Neural crest cell (in vitro differentiated cells): Measurements from ENCODE around the gene PXDN. TPM values are rescaled to one million over a fixed set of nuclear protein-coding genes. Genes with fewer than 3 reads are reported as not detected.

Source experiments
- DNase-seq: peaks from one replicate; pipeline ENCODE4 v3.0.0; 2021; ENCODE audit warnings: low read depth, mixed read lengths, low spot score
- H3K27ac Mint-ChIP-seq: one replicate; pipeline ENCODE4 v1.8.0; 2021; ENCODE audit warnings: mild to moderate bottlenecking, mixed read lengths; ENCODE audit not compliant: unreplicated experiment
- H3K27me3 Mint-ChIP-seq: 2 replicates; pipeline ENCODE4 v1.8.0; 2021; ENCODE audit warnings: low read depth, mild to moderate bottlenecking, mixed read lengths
- H3K36me3 Mint-ChIP-seq: 2 replicates; pipeline ENCODE4 v1.8.0; 2021; ENCODE audit warnings: low read depth, mild to moderate bottlenecking, mixed read lengths
- H3K4me1 Mint-ChIP-seq: 2 replicates; pipeline ENCODE4 v1.8.0; 2021; ENCODE audit warnings: mixed read lengths
- H3K4me3 Mint-ChIP-seq: one replicate; pipeline ENCODE4 v1.8.0; 2021; ENCODE audit warnings: mild to moderate bottlenecking, mixed read lengths
- H3K9me3 Mint-ChIP-seq: 2 replicates; pipeline ENCODE4 v1.8.0; 2021; ENCODE audit warnings: mixed read lengths
- total RNA-seq: library from RNA; stranded (reverse); gene quantifications from 2 replicates; pipeline ENCODE4 v1.2.1, GENCODE V29; 2021
- TF ChIP-seq, protein P1 (sequence below): fragments of 200-600 bp; sonication (generic); conservative IDR thresholded peaks from 2 replicates; pipeline ENCODE4 v1.5.0; 2021; ENCODE audit warnings: antibody characterized with exemption, mild to moderate bottlenecking

The PXDN gene
- total RNA-seq, 1 donor from 2014 or later, result 218 TPM

DNA sequence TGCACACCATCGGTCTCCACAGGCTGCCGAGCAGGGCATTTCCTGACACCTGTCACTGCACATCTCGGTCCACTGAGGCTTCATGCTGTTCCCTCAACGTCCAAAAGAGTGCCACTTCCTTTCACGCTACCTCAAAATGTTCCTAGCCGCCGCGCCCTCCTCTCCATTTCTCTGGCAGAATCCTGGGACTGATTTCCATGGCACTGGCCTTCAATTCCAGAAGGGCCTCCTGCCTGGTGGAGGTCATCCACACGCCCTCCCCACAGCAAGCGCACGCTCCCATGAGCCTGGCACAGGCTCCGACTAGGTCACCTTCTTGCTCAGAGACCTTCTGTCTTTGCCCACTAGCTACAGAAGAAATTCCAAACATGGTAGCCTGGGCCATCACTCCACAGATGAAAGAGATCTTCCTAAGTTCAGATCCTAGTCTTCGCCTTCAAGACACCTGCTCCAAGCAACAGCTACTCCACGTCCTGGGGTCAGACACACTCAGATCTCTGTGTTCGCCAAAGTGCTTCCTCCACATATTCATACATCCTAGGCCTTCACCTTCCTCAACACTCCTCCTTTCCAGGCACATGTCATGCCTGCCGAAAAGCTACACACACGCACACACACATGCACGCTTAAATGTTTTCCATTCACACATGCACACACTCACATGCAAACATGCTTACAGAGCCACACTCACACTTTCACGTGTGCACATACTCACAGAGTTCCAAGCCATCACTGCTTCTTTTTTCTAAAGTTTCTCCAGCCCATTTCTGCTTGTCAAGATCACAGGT is 94.0 kb downstream of the PXDN start:
- Mint-ChIP-seq H3K27ac (peak overlapping the region; percentile 0), H3K4me3 (no peak overlapping the region), H3K36me3 (peaks cover 28% of the 10 kb centered on the region), H3K4me1 (no peaks in the 10 kb centered on the region), H3K9me3 (no peaks in the 10 kb centered on the region), H3K27me3 (no peaks in the 10 kb centered on the region)
- no peak for DNase-seq
- TF ChIP-seq, protein P1, sequence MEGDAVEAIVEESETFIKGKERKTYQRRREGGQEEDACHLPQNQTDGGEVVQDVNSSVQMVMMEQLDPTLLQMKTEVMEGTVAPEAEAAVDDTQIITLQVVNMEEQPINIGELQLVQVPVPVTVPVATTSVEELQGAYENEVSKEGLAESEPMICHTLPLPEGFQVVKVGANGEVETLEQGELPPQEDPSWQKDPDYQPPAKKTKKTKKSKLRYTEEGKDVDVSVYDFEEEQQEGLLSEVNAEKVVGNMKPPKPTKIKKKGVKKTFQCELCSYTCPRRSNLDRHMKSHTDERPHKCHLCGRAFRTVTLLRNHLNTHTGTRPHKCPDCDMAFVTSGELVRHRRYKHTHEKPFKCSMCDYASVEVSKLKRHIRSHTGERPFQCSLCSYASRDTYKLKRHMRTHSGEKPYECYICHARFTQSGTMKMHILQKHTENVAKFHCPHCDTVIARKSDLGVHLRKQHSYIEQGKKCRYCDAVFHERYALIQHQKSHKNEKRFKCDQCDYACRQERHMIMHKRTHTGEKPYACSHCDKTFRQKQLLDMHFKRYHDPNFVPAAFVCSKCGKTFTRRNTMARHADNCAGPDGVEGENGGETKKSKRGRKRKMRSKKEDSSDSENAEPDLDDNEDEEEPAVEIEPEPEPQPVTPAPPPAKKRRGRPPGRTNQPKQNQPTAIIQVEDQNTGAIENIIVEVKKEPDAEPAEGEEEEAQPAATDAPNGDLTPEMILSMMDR, result no peak

DNA sequence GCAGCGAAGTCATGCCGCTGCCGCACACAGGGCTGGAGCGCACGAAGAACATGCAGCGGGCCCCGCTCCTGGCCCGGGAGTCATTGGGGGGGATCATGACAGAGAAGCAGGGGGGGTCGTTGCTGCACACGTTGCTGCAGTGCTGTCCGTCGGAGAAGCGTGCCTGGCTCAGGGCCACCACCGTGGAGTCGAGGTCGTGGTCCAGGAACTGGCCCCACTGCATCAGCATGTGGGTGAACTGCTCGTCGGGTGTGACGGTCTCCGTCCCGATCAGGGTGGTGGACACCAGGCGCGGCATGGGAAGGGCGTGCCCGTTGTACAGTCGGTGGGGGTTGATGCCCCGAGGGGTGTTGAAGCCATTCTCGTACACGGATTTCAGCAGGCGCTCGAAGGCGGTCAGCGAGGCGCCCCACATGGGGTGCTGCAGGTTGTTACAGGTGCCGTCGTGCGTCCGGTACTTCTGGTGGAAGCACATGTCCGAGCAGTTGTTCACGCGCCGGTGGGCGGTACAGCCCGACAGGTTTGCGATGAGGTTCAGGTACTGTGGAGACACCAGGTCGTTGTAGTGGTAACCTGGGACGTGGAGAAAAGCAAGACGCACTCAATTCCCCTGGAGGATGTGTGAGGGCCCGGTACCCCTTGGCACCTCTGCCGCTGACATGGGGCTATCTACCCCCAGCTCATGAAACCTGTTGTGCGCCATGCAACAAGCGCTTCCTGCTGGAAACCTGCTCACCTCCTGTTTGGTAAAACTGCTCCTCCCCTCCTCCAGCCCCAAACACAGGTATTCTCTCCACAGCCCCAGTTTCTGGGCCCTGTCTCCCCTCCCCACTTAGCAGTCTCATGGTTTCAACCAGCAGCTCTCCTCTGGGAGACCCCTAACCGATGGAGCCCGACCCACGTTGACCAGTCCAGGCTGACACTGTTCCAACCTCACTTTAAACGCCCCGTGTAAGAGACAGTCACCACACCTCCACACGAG is 94.9 kb downstream of the PXDN start:
- no peak overlapping the region for H3K27ac Mint-ChIP-seq

DNA sequence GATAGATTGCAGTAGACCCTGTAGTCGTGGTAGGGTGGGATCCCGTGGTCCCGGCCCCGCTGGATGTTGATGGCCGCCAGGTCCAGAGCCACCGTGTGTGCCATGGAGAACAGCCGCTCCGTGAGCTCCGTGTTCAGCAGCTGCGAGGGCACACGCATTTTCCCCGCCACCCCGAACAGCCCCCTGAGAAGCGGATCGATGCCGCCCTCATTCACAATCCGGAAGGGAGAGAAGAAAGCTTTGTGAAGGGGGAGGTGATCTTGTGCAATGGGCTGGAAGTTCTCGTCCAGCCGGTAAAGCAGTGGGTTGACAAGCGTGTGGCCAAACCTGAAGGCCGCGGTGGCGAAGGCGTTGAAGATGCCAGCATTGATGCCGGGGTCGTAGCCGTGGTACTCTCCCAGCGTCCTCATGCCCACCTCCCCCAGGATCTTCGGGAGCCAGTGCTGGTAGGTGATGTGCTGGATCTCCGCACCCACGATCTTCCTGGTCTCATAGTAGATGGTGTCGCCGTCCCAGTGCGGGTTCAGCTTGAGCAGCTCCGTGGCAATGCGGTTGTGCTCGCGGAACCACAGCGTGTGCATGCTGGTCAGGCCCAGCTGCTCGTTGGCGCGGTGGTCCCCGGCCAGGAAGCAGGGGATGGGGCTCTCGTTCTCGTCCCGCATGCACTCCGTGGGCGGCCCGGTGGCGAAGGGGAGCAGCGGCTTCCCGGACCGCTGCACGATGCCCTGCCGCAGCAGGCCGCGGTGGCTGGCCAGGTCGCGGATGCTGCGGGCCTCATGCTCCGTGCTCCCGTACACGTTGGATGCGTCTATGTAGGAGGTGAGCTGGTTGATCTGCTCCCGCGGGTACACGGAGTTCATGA is 95.8 kb downstream of the PXDN start:
- peak overlapping the region; percentile 89 for H3K27ac Mint-ChIP-seq
- H3K4me3 Mint-ChIP-seq, result no peak overlapping the region
- no peaks in the 10 kb centered on the region for H3K9me3 Mint-ChIP-seq
- H3K27me3 Mint-ChIP-seq, result no peaks in the 10 kb centered on the region
- TF ChIP-seq, protein P1, result no peak
- no peak for DNase-seq
- no peaks in the 10 kb centered on the region for H3K4me1 Mint-ChIP-seq
- H3K36me3 Mint-ChIP-seq, result peaks cover 30% of the 10 kb centered on the region

More for the DNA sequence above, 94.9 kb downstream of the PXDN start:
- TF ChIP-seq, protein P1, result no peak
- H3K36me3 Mint-ChIP-seq, result peaks cover 28% of the 10 kb centered on the region
- no peaks in the 10 kb centered on the region for H3K27me3 Mint-ChIP-seq
- no peaks in the 10 kb centered on the region for H3K9me3 Mint-ChIP-seq
- H3K4me3 Mint-ChIP-seq, result no peak overlapping the region
- H3K4me1 Mint-ChIP-seq, result no peaks in the 10 kb centered on the region
- DNase-seq, result no peak

DNA sequence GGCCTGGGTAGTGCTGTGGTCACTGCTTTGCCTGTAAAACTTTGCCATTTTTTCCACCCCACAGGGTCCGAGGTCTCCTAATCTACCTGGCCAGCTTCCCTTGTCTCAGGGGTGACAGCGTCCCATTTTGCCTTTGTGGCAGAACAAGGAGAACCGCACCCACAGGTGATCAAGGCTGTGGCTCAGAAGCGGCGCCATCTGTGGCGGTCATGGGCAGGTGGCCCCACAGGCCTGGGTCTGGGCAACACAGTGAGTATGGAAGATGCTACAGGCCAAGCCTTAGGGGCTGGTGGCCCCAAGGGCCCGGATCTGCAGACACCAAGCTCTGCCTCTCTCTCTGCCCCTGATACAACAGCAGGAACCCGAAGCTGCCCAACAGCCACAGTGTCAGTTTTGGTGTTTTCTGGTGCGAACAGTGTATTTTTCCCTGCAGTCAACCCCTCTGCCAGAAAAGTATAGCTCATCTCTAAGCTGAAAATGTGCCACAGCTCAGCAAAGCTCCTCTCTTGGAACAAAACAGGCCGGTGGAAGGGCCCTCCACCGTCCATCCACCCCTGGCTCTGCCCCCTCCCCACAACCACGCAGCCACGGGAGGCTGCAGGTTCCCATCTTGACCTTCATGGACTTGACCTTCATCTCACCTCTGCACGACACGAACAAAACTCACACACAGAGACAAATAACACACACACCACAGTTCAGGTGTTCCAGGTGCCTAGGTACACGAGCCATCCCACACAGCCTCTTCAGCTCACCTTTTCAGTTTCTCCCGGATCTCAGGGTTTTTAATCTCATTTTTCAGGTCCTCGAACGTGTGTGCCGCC is 96.7 kb downstream of the PXDN start:
- DNase-seq, result no peak
- no peaks in the 10 kb centered on the region for H3K27me3 Mint-ChIP-seq
- peaks cover 6% of the 10 kb centered on the region for H3K4me1 Mint-ChIP-seq
- H3K27ac Mint-ChIP-seq, result peak overlapping the region; percentile 89
- H3K36me3 Mint-ChIP-seq, result peaks cover 32% of the 10 kb centered on the region
- H3K4me3 Mint-ChIP-seq, result no peak overlapping the region
- H3K9me3 Mint-ChIP-seq, result no peaks in the 10 kb centered on the region
- TF ChIP-seq, protein P1, result no peak
